Prostate gland (tissue), 2 donors: ENCODE results near the gene FURIN.

Experiments used
- POLR2A ChIP-seq: fragments of 450-650 bp; IDR thresholded peaks from one replicate; pipeline ENCODE4 v1.6.1; 2016; ENCODE audit warnings: antibody characterized with exemption, mild to moderate bottlenecking
- POLR2AphosphoS5 ChIP-seq: sonication (generic); formaldehyde crosslinking; IDR thresholded peaks from one replicate; pipeline ENCODE4 v1.6.1; 2017; ENCODE audit warnings: antibody characterized with exemption
- TF ChIP-seq, protein P1 (sequence below), 4 experiments: fragments of 200-600 bp in 2 of 4; fragments of 450-650 bp in 2 of 4; sonication (generic) in 2 of 4; IDR thresholded peaks; 1 replicate in 3 of 4; 2 replicates in 1 of 4; pipeline ENCODE4 v1.5.1; 2016 to 2019; ENCODE audit warnings: antibody characterized with exemption in 4 of 4, mild to moderate bottlenecking in 2 of 4, moderate library complexity in 2 of 4

DNA sequence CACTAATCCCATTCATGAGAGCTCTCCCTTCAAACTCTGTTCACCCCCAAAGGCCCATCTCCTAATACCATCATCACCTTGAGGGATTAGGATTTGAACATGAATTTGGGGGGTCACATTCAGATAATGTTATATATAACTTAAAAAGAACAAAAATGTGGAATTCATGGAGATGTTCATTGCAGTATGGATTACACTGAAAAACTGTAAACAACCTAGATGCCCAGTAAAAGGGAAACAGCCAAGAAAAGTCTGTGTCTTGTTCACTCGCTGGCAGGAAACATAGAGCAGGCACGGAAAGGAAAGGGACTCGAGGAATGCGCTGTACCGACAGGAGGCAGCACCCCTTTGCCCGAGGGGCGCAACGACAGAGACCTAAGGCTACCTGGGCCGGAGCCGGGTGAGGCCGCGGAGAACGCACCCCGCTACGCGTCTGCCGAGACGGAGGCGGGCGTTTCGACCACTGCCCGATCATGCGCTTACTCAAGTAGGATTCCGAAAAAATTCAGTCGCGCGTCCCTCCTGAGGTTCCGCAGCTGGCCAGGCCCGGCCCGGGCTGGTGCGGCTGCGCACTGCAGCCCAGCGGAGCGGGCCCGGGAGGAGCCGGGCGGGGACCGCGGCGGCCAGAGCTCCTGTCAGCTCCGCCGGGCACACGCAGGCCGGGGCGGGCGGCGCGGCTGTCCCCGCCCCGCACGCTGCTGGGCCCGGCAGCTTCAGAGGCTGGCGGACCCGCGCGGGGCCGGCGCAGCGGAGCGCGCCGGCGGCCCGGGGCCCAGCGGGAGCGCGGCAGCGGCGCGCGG lies 33.9 kb downstream of the FURIN start:
- TF ChIP-seq, protein P1, sequence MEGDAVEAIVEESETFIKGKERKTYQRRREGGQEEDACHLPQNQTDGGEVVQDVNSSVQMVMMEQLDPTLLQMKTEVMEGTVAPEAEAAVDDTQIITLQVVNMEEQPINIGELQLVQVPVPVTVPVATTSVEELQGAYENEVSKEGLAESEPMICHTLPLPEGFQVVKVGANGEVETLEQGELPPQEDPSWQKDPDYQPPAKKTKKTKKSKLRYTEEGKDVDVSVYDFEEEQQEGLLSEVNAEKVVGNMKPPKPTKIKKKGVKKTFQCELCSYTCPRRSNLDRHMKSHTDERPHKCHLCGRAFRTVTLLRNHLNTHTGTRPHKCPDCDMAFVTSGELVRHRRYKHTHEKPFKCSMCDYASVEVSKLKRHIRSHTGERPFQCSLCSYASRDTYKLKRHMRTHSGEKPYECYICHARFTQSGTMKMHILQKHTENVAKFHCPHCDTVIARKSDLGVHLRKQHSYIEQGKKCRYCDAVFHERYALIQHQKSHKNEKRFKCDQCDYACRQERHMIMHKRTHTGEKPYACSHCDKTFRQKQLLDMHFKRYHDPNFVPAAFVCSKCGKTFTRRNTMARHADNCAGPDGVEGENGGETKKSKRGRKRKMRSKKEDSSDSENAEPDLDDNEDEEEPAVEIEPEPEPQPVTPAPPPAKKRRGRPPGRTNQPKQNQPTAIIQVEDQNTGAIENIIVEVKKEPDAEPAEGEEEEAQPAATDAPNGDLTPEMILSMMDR (IDR thresholded peaks at IDR 0.05): peak; percentile 57 to 88 (median 76)
- TF ChIP-seq POLR2A (peak; percentile 49), POLR2AphosphoS5 (peak; percentile 47)
